Kasumi-1 (cell line): ENCODE data around the gene OXCT1.
A peak's percentile ranks its signal among the peaks of the same experiment; 100 is the strongest.

Experiments
- DNase-seq, 2 experiments: peaks; one replicate each; lab custom pipeline; 2025; lab: John Stamatoyannopoulos, UW

The OXCT1 gene

GRCh38 chr5:41869724-41870626 is at the start of gene OXCT1:
Gene OXCT1, minus strand, starts transcription at chr5:41870425. Its CDS starts 67 bp downstream, at chr5:41870358.
- DNase-seq, result peak; percentile 85 to 89

- no peak for DNase-seq
Measured at GRCh38 chr5:41918105-41918504, 47.9 kb upstream of the OXCT1 start.

DNA sequence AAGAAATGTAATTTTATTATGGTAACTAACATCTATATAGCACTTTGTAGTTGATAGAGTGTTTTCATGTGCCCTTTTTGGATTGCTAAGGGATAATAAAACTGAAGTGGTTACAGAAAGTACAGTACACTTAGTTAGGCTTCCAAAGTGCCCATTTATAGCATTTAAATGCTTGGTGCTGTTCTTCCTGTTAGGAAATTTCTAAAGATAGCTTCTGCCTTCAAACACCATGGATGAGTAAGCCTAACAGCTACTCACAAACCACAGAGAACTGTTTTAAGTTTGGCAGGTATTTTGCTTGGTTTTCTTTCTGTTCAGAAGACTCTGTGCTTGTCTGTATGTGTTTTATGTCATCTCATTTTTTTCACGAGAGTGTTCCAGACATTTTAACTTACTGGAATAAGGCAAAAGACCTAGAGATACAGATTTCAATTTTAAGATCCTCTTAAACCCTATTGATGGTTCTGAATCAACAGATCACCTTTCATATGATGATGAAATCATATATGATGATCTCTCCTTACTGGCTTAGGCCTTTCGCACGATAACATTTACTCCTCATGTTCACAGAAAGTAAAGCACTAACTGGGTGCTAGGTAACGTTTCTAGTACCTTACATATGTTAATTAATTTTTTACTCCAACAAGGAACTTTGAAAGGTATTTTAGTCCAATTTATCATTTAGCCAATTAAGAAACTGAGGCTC is 38.3 kb upstream of the OXCT1 start:
- DNase-seq, result peak; percentile 44 to 55

GRCh38 chr5:41906151-41906550 is 35.9 kb upstream of the OXCT1 start:
- no peak for DNase-seq

DNA sequence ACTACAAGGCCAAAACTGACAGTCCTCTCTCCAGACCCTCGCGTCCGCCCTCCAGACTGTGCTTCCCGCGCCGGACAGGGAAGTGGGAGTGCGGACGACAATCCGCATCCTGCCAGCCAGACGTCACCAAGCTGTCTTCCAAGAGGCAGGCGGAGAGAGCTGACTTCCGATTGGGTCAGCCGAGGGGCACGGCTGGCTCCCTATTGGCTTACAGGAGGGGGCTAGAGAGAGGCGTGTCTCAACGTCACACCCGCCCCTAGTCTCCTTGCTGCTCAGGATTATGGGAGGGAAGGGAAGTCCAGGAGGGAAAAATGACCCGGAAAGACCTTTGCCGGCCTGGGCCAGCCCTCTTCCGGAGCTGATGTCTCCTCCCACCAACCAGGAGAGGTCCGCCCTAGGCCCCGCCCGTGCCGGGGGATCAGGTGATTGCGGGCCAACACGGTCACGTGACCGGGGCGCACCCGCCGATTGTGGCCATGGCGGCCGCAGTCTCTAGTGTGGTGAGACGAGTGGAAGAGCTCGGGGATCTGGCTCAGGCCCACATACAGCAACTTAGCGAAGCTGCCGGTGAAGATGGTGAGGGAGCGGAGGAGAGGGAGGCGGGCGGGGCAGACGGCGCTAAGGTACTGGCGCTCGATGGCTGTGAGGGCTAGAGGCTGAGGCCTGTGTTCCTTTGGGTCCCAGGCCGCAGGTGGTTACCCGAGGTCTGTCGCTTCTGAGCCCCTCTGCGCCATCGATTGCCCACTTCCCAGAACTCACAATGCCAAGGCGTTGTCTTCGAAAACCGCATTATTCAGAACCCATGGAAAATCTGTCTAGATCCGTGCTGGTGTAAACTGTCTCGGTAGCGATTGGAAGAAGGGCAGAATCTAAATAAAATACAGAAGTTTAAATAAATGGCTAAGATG is 33.9 kb upstream of the OXCT1 start, which contains the start of gene RIMOC1:
Gene RIMOC1, plus strand, starts transcription at position 453 of the 908 bp plus-strand sequence. Its CDS starts 24 bp downstream, at position 477.
- peak; percentile 99 to 100 for DNase-seq

- DNase-seq, result no peak
Measured at GRCh38 chr5:41903382-41903891, 33.2 kb upstream of the OXCT1 start.

DNA sequence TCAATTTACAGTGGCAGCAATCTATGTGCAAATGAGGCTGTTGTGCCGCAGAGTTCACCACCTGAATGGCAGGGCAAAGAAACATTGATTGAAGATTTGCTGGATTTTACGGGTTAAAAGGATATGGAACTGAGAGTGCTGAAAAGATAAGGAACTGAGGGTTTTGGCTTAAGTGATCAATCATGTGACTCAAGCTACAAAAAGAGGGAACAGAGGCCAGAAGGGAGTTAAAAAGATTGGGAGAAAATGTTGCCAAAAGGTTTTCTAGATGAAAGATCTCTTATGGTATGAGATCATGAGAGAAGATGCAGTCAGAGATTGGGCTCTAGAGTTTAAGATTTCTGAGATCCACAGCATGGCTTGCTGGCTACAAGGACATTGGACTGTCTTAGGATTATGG is 26.0 kb upstream of the OXCT1 start:
- no peak for DNase-seq

DNA sequence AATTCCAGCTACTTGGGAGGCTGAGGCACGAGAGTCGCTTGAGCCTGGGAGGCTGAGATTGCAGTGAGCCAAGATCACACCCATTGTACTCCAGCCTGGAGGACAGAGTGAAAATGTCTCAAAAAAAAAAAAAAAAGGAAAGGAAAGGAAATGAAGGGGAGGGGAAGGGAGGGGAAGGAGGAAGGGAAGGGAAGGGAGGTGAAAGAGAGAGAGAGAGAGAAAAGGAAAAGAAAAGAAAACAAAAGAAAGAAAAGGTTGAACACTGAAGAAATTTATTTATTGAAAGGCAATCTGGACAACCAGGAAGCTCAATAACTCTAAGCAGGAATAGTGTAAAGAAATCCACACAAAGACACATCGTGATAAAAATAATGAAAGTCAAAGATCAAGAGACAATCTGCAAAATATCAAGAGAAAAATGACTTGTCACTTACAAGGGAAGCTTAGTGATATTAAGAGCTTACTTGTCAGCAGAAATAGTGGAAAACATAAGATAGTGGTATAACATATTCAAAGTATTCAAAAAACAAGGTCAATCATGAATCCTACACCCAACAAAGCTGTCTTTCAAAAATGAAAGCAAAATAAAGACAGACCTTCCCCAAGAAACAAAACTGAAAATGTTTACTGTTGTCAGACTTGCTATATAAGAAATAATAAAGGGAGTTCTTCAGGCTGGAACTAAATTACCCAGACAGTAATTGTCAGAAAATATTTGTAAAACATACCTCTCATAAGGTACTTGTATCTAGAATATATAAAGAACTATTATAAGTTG is 23.0 kb upstream of the OXCT1 start:
- DNase-seq, result no peak

DNA sequence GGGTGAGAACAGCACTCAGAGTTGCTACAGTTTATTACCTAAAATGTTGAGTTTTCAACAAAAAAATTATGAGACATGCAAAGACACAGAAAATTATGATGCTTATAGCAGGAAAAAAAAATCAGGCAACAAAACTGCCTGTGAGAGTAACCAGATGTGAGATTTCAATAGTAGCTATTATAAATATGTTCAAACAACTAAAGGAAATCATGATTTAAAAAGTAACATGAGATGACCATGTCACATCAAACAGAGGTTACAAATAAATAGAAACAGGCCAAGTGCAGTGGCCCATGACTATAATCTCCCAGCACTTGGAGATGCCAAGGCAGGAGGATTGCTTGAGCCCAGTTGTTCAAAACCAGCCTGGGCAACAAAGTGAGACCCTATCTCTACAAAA is 21.8 kb upstream of the OXCT1 start:
- no peak for DNase-seq

DNA sequence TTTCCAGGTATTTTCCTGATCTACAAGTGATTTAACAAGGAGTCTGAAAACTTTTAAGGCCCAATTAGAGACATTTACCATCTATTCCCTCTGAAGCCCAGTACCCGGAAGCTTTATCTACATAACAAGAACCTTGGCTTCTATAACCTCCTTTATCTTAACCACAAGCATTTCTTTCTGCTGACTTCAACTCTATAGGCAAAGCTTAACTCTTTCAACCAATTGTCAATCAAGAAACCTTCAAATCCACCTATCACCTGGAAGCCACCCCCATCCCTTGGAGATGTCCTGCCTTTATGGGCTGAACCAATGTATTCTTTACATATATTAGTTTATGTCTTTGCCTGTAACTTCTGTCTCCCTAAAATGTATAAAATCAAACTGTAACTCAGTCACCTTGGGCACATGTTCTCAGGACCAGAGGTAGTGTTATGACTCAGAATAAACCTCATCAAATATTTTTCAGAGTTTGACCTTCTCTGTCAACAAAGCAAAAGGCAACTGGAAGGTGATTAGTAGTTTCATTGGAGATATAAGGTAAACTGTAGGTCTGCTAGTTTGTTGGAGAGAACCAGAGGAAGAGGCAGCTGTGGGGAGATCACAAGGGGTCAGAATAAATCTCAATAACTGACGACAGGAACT is 21.0 kb upstream of the OXCT1 start:
- no peak for DNase-seq

- no peak for DNase-seq
Measured at GRCh38 chr5:41885286-41885685, 15.1 kb upstream of the OXCT1 start.

GRCh38 chr5:41883936-41884335 is 13.7 kb upstream of the OXCT1 start:
- DNase-seq, result no peak

DNA sequence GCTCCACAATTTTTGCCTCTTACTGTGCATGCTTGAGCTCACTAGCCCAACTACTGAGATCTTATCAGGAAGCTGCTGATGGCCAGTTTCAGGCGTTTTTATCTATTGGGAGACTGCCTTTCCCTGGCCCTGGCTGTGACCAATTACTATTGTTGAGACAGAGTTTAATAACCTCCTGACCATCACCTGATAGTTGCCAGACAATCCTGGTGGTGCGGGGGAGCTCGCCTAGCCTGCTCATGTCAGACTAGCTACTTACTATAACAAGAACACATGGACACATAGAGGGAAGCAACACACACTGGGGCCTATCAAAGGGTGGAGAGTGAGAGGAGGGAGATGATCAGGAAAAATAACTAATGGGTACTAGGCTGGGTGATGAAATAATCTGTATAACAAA is 13.0 kb upstream of the OXCT1 start:
- DNase-seq, result no peak

- DNase-seq, result no peak
Measured at GRCh38 chr5:41882765-41883164, 12.5 kb upstream of the OXCT1 start.

DNA sequence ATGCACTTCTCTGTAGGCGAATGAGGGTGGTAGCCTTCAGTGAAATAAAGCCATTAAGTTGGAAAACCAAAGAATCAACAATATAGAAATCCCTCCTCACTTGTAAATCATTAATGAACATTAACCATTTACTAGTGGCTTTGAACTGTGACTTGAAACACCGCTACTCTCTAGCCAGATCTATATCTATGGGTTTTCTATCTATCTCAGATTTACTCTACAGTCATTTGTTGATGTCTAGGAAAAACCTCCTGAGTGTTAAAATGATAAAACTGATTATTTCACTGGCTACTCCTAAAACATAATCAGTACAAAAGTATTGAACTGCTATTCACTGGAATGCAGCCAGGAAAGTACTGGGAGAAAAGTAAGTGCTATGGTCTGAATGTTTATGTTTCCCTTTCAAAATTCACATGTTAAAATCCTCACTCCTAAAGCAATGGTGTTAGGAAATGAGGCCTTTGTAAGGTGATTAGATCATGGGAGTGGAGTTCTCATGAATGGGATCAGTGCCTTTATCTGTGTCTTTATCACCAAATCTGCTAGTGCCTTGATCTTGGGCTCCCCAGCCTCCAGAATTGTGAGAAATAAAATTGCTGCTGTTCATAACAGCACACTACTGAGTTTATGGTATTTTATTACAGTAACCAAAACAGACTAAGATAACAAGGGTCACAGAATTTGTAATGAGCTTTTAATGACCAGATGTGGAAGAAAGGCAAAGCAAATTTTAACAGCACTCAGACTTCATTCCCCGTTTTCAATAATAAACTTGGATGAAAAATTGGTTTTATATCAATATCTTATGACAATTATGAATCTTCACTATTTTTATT is 8.6 kb upstream of the OXCT1 start:
- DNase-seq, result no peak

- no peak for DNase-seq
Measured at GRCh38 chr5:41878173-41878572, 7.9 kb upstream of the OXCT1 start.

- DNase-seq, result no peak
Measured at GRCh38 chr5:41877408-41877807, 7.2 kb upstream of the OXCT1 start.

GRCh38 chr5:41876678-41877077 is 6.5 kb upstream of the OXCT1 start:
- DNase-seq, result no peak

- DNase-seq, result no peak
Measured at GRCh38 chr5:41875121-41875520, 4.9 kb upstream of the OXCT1 start.
